K562 (cell line): ENCODE results near the gene FOXA3. TPM values are rescaled to one million over a fixed set of nuclear protein-coding genes. Genes with fewer than 3 reads are reported as not detected.
A peak's percentile ranks its signal among the peaks of the same experiment; 100 is the strongest.

Experiments used
- ARID2 ChIP-seq: fragments of 450-650 bp; IDR thresholded peaks from 2 replicates; pipeline ENCODE4 v1.6.1; 2017; ENCODE audit warnings: antibody characterized with exemption, mild to moderate bottlenecking
- ARNT ChIP-seq, 2 experiments: fragments of 450-650 bp; IDR thresholded peaks; 2 replicates each; pipeline ENCODE4 v1.6.1; 2016; ENCODE audit warnings: mild to moderate bottlenecking in 1 of 2
- CHD1 ChIP-seq: fragments of 200-600 bp; sonication (generic); IDR thresholded peaks from one replicate; pipeline ENCODE4 v1.6.1; 2012; ENCODE audit warnings: mild to moderate bottlenecking, moderate library complexity, low read length, inconsistent platforms
- CHD4 ChIP-seq: fragments of 200-600 bp; sonication (generic); IDR thresholded peaks from 3 replicates; pipeline ENCODE4 v1.6.1; 2012; ENCODE audit warnings: low read depth, mild to moderate bottlenecking, mixed read lengths, low read length, inconsistent platforms; ENCODE audit not compliant: insufficient read depth, insufficient replicate concordance, poor library complexity, severe bottlenecking
- CREM ChIP-seq: IDR thresholded peaks from 2 replicates; pipeline ENCODE4 v1.6.1; 2014; ENCODE audit warnings: antibody characterized with exemption, low read depth
- CTCF ChIP-seq, 3 experiments: IDR thresholded peaks in 2 of 3; conservative IDR thresholded peaks in 1 of 3; 2 replicates each; pipeline ENCODE4 v1.5.1; 2011 to 2012; ENCODE audit warnings: low read length in 3 of 3, mild to moderate bottlenecking in 3 of 3, control low read depth in 2 of 3, improper control_type of control experiment in 1 of 3, inconsistent platforms in 1 of 3, low read depth in 1 of 3, mixed read lengths in 1 of 3, moderate library complexity in 1 of 3; ENCODE audit not compliant: insufficient read depth in 2 of 3
- E2F3 ChIP-seq: fragments of 250-450 bp; sonication (Bioruptor Pico); IDR thresholded peaks from 2 replicates; pipeline ENCODE4 v1.4.0; 2020; ENCODE audit warnings: mild to moderate bottlenecking
- EGR1 ChIP-seq: fragments of 450-650 bp; conservative IDR thresholded peaks from 2 replicates; pipeline ENCODE4 v1.6.1; 2017; ENCODE audit warnings: mild to moderate bottlenecking
- EP300 ChIP-seq: IDR thresholded peaks from 2 replicates; pipeline ENCODE4 v1.6.1; 2012; ENCODE audit warnings: low read length, improper control_type of control experiment
- GMEB1 ChIP-seq: fragments of 250-450 bp; sonication (Bioruptor Pico); IDR thresholded peaks from 2 replicates; pipeline ENCODE4 v1.4.0; 2020; ENCODE audit warnings: mild to moderate bottlenecking
- HOXB6 ChIP-seq: fragments of 250-450 bp; sonication (Bioruptor Pico); IDR thresholded peaks from 2 replicates; pipeline ENCODE4 v1.5.1; 2022; ENCODE audit warnings: mild to moderate bottlenecking, borderline replicate concordance
- KDM5B ChIP-seq: fragments of 200-600 bp; sonication (generic); IDR thresholded peaks from 2 replicates; pipeline ENCODE4 v1.6.1; 2012; ENCODE audit warnings: low read depth, mild to moderate bottlenecking, moderate library complexity, low read length, control low read depth, inconsistent platforms; ENCODE audit not compliant: insufficient replicate concordance
- LARP7 ChIP-seq: fragments of 450-650 bp; IDR thresholded peaks from 2 replicates; pipeline ENCODE4 v1.6.1; 2016
- LCOR ChIP-seq: sonication (generic); formaldehyde crosslinking; IDR thresholded peaks from 2 replicates; pipeline ENCODE4 v1.8.0; 2022; ENCODE audit warnings: mild to moderate bottlenecking, missing genetic modification reagents
- NRF1 ChIP-seq, 2 experiments: fragments of 450-650 bp; IDR thresholded peaks in 1 of 2; conservative IDR thresholded peaks in 1 of 2; 2 replicates each; pipeline ENCODE4 v1.6.1; 2014; ENCODE audit warnings: mild to moderate bottlenecking in 2 of 2
- SRF ChIP-seq, 2 experiments: fragments of 250-450, 450-650 bp in 1 of 2; sonication (Bioruptor Pico) in 1 of 2; sonication (generic) in 1 of 2; formaldehyde crosslinking; IDR thresholded peaks; 2 replicates each; pipeline versions ENCODE4 v1.5.0 to v1.5.1; 2020 to 2022; ENCODE audit warnings: mild to moderate bottlenecking in 1 of 2, missing genetic modification reagents in 1 of 2
- TRIM25 ChIP-seq: fragments of 450-650 bp; IDR thresholded peaks from 2 replicates; pipeline ENCODE4 v1.7.0; 2016; ENCODE audit warnings: borderline replicate concordance
- ZNF146 ChIP-seq: IDR thresholded peaks from one replicate; pipeline ENCODE4 v1.6.1; 2018; ENCODE audit warnings: missing compliant biosample characterization; ENCODE audit not compliant: unreplicated experiment
- ZNF239 ChIP-seq: fragments of 250-450 bp; sonication (Bioruptor Pico); IDR thresholded peaks from 2 replicates; pipeline ENCODE4 v1.4.0; 2020; ENCODE audit warnings: mild to moderate bottlenecking
- ZNF3 ChIP-seq: fragments of 250-450 bp; sonication (Bioruptor Pico); IDR thresholded peaks from 2 replicates; pipeline ENCODE4 v1.5.0; 2021; ENCODE audit warnings: mild to moderate bottlenecking, moderate library complexity
- ZNF324 ChIP-seq: fragments of 250-450 bp; sonication (Bioruptor Pico); IDR thresholded peaks from 2 replicates; pipeline ENCODE4 v1.4.0; 2020; ENCODE audit warnings: mild to moderate bottlenecking
- ZNF41 ChIP-seq: fragments of 250-450 bp; sonication (Bioruptor Pico); conservative IDR thresholded peaks from 2 replicates; pipeline ENCODE4 v1.4.0; 2020; ENCODE audit warnings: mild to moderate bottlenecking
- ZNF445 ChIP-seq: fragments of 250-450 bp; sonication (Bioruptor Pico); IDR thresholded peaks from 2 replicates; pipeline ENCODE4 v1.4.0; 2020; ENCODE audit warnings: low read depth, mild to moderate bottlenecking, moderate library complexity
- ZNF668 ChIP-seq: fragments of 250-450 bp; sonication (Bioruptor Pico); IDR thresholded peaks from 2 replicates; pipeline ENCODE4 v1.8.0; 2022; ENCODE audit warnings: mild to moderate bottlenecking, inconsistent platforms
- polyA plus RNA-seq, 8 experiments: library from polyadenylated mRNA; depleted of rRNA in 4 of 8; stranded (reverse) in 5 of 8; unstranded in 3 of 8; fragments of >200 nt; fragmentation: Nextera tagmentation in 2 of 8; fragmentation: Illumina TruSeq in 1 of 8; extraction: Ambion mirVana in 2 of 8; extraction: Trizol in 1 of 8; gene quantifications; 2 replicates each; pipeline versions ENCODE4 v1.2.1 to v1.2.3, GENCODE V29; 2011 to 2014; ENCODE audit warnings: inconsistent platforms in 1 of 8, missing spikeins in 1 of 8
- total RNA-seq, 7 experiments: library from RNA; depleted of rRNA in 6 of 7; stranded (reverse); fragments of >200 nt in 6 of 7; fragmentation: Illumina TruSeq in 2 of 7; extraction: Trizol in 2 of 7; gene quantifications; 2 replicates each; pipeline versions ENCODE4 v1.2.1 to v1.2.3, GENCODE V29; 2011 to 2021; ENCODE audit warnings: low replicate concordance in 1 of 7

The FOXA3 gene
- total and polyA plus RNA-seq, 9 of the 15 experiments (the other 6 are each of a cell fraction or from before 2014, with no cell fraction given), result 1.3 to 15.5 (median 4.7) TPM

GRCh38 chr19:45902651-45903625 lies 38.8 kb downstream of the FOXA3 start (continued):
- TF ChIP-seq SRF (CRISPR knock-in tag; IDR thresholded peaks at IDR 0.05), result no peak
- TF ChIP-seq CTCF (IDR thresholded peaks at IDR 0.05 in 2 of 3, conservative IDR thresholded peaks at IDR 0.05 in 1 of 3; ENCODE audit: insufficient read depth in 2 of 3, low read depth in 1 of 3, low read length in 3 of 3), result no peak
- no peak for TF ChIP-seq ZNF3
- no peak for TF ChIP-seq EP300
- TF ChIP-seq ZNF41 (CRISPR knock-in tag), result no peak
- no peak for TF ChIP-seq ZNF146 (CRISPR knock-in tag)
- no peak for TF ChIP-seq LCOR (CRISPR knock-in tag)
- no peak for TF ChIP-seq TRIM25
- no peak for TF ChIP-seq ARID2
- TF ChIP-seq LARP7, result no peak
- TF ChIP-seq ZNF445, result no peak
- TF ChIP-seq GMEB1 (CRISPR knock-in tag), result 0 out of 2 replicates have a peak, but pooled peaks have one; percentile 6
- no peak for TF ChIP-seq CREM
- TF ChIP-seq ZNF668 (CRISPR knock-in tag), result no peak
- TF ChIP-seq ZNF324, result peak; percentile 33; the same call in 1 of the 2 replicates
- TF ChIP-seq HOXB6 (CRISPR knock-in tag), result no peak
- no peak for TF ChIP-seq ARNT (IDR thresholded peaks at IDR 0.05)
- peak; percentile 100 for TF ChIP-seq NRF1 (conservative IDR thresholded peaks at IDR 0.05 in 1 of 2, IDR thresholded peaks at IDR 0.05 in 1 of 2)
- TF ChIP-seq ZNF239 (CRISPR knock-in tag), result no peak
- no peak for TF ChIP-seq CHD1
- peak; percentile 77; the same call in 1 of the 2 replicates for TF ChIP-seq E2F3
- TF ChIP-seq KDM5B, result no peak
- TF ChIP-seq EGR1, result peak; percentile 87
- TF ChIP-seq CHD4, result no peak
